ENCODE results near the gene CLIP4. TPM values are rescaled to one million over a fixed set of nuclear protein-coding genes. Genes with fewer than 3 reads are reported as not detected.
A peak's percentile ranks its signal among the peaks of the same experiment; 100 is the strongest.

Gene CLIP4
- total and polyA plus RNA-seq, 2 of the 13 experiments (the other 11 are each of a cell fraction or from before 2014, with no cell fraction given): 0.46 to 0.49 TPM

DNA sequence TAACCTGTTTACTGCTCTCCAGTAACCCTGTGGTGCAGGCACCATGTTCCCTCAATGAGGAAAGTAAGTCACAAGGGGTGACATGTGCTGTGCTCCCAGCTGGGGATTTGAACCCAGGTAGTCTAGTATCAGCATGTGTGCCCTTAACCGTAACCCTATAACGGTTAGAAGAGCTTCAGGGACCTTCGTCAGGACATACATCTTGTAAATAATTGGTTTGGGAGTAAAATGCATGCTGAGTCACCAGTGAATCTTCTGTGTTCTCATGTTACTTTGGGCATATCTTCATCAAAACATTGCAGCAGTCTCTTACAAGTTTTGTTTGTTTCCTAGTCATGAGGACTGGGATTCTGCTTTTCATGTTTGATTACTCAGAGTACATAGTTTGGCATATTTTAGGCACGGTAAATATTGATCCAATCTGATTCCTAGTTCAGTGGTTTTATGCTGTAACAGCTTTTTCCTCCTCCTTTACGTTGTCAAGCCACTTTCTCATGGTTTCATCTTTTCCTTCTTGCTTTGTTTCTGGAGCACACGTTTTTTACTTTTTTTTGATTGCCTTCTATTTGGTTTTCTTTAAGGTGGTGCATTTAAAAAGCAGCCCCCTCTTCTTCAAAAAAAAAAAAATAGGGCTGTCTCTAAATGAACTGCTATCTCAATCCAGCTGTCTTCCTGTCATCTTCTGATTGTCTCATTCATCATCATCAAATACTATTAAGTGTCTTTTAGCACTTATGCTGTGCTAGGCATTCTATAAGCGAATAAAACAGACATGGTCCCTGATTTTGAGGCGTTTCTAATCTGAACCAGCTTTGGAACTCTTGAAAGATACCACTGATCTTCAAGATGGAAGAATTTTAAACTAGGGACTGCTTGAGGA, 50.4 kb downstream of the CLIP4 start:
- Histone ChIP-seq H3K4me1 (ENCODE audit: insufficient read depth, low read length) (peaks cover 16% of the 10 kb centered on the region), H3K4me2 (ENCODE audit: low read depth, low read length) (peak overlapping the region; percentile 54; the same call in 1 of the 2 replicates), H3K27me3 (ENCODE audit: control insufficient read depth in 1 of 2, insufficient read depth in 2 of 2, low read length in 2 of 2) (no peaks in the 10 kb centered on the region), H3K27ac (ENCODE audit: extremely low read length, insufficient read depth, low read length) (no peak overlapping the region), H3K36me3 (replicated peaks in 1 of 2; ENCODE audit: control insufficient read depth in 1 of 2, insufficient read depth in 2 of 2, low read length in 2 of 2) (no peaks in the 10 kb centered on the region), H3K9ac (ENCODE audit: insufficient read depth, low read depth, low read length) (no peak overlapping the region), H3K4me3 (replicated peaks in 1 of 3; ENCODE audit: insufficient read depth in 1 of 3, low read depth in 2 of 3, low read length in 3 of 3) (no peak overlapping the region), H3K79me2 (ENCODE audit: insufficient read depth, low read length) (no peaks in the 10 kb centered on the region), H4K20me1 (ENCODE audit: insufficient read depth, low read length) (no peaks in the 10 kb centered on the region), H2AFZ (ENCODE audit: low read length) (no peak overlapping the region), H3K9me3 (ENCODE audit: low read length) (no peaks in the 10 kb centered on the region)
- intact Hi-C loops (cut with micrococcal nuclease; ENCODE audit: unreplicated experiment) (no loop called here), in situ Hi-C loops (cut with HindIII; ENCODE audit: extremely low pct_ligation_motif_present, low pct_unique_long_range_greater_than_20kb) (no loop called here)
- CTCF ChIA-PET (ENCODE audit: low intra/inter-chr PET ratio, low total read pairs): no interaction called here
- POLR2A ChIA-PET: no interaction called here
- ATAC-seq (peak; percentile 86), DNase-seq (ENCODE audit: low spot score) (peak; percentile 84), FAIRE-seq (no peak)
- WGBS (ENCODE audit: low lambda C conversion rate): 2% methylated on average over 8 of the region's 8 CpGs
- BruUV-seq (replicated peaks): no TSS peak
- TF ChIP-seq, protein P1, sequence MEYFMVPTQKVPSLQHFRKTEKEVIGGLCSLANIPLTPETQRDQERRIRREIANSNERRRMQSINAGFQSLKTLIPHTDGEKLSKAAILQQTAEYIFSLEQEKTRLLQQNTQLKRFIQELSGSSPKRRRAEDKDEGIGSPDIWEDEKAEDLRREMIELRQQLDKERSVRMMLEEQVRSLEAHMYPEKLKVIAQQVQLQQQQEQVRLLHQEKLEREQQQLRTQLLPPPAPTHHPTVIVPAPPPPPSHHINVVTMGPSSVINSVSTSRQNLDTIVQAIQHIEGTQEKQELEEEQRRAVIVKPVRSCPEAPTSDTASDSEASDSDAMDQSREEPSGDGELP (IDR thresholded peaks at IDR 0.05; ENCODE audit: borderline replicate concordance, low read depth): peak; percentile 8; the same call in 1 of the 2 replicates
- 0 out of 2 replicates have a peak, but pooled peaks have one; percentile 58 for TF ChIP-seq RXRB (CRISPR knock-in tag; IDR thresholded peaks at IDR 0.05; ENCODE audit: borderline replicate concordance)
- peak; percentile 30; the same call in 1 of the 2 replicates for TF ChIP-seq TARDBP (CRISPR knock-in tag; IDR thresholded peaks at IDR 0.05)
- TF ChIP-seq FOSL2 (CRISPR knock-in tag; IDR thresholded peaks at IDR 0.05): peak; percentile 95
- TF ChIP-seq YY1 (IDR thresholded peaks at IDR 0.05; ENCODE audit: insufficient read depth, insufficient replicate concordance, low read depth, low read length): no peak
- TF ChIP-seq, protein P2, sequence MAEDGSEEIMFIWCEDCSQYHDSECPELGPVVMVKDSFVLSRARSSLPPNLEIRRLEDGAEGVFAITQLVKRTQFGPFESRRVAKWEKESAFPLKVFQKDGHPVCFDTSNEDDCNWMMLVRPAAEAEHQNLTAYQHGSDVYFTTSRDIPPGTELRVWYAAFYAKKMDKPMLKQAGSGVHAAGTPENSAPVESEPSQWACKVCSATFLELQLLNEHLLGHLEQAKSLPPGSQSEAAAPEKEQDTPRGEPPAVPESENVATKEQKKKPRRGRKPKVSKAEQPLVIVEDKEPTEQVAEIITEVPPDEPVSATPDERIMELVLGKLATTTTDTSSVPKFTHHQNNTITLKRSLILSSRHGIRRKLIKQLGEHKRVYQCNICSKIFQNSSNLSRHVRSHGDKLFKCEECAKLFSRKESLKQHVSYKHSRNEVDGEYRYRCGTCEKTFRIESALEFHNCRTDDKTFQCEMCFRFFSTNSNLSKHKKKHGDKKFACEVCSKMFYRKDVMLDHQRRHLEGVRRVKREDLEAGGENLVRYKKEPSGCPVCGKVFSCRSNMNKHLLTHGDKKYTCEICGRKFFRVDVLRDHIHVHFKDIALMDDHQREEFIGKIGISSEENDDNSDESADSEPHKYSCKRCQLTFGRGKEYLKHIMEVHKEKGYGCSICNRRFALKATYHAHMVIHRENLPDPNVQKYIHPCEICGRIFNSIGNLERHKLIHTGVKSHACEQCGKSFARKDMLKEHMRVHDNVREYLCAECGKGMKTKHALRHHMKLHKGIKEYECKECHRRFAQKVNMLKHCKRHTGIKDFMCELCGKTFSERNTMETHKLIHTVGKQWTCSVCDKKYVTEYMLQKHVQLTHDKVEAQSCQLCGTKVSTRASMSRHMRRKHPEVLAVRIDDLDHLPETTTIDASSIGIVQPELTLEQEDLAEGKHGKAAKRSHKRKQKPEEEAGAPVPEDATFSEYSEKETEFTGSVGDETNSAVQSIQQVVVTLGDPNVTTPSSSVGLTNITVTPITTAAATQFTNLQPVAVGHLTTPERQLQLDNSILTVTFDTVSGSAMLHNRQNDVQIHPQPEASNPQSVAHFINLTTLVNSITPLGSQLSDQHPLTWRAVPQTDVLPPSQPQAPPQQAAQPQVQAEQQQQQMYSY (CRISPR knock-in tag; IDR thresholded peaks at IDR 0.05): no peak
- TF ChIP-seq ZNF629 (CRISPR knock-in tag; conservative IDR thresholded peaks at IDR 0.05): no peak
- TF ChIP-seq ZNF446 (CRISPR knock-in tag; IDR thresholded peaks at IDR 0.05): no peak
- no peak for TF ChIP-seq ZNF326 (CRISPR knock-in tag; IDR thresholded peaks at IDR 0.05; ENCODE audit: borderline replicate concordance)
- peak; percentile 81 for TF ChIP-seq FOXP1 (IDR thresholded peaks at IDR 0.05)
- TF ChIP-seq FOXP1 (CRISPR knock-in tag; IDR thresholded peaks at IDR 0.05): peak; percentile 82
- TF ChIP-seq, protein P3, sequence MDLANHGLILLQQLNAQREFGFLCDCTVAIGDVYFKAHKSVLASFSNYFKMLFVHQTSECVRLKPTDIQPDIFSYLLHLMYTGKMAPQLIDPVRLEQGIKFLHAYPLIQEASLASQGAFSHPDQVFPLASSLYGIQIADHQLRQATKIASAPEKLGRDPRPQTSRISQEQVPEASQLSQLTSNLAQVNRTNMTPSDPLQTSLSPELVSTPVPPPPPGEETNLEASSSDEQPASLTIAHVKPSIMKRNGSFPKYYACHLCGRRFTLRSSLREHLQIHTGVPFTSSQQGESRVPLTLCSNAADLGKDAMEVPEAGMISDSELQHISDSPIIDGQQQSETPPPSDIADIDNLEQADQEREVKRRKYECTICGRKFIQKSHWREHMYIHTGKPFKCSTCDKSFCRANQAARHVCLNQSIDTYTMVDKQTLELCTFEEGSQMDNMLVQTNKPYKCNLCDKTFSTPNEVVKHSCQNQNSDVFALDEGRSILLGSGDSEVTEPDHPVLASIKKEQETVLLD (CRISPR knock-in tag; IDR thresholded peaks at IDR 0.05; ENCODE audit: low read depth): no peak
- TF ChIP-seq MIER3 (CRISPR knock-in tag; IDR thresholded peaks at IDR 0.05; ENCODE audit: borderline replicate concordance): no peak; the same call in 1 of the 2 replicates
- TF ChIP-seq GATAD2A (CRISPR knock-in tag; IDR thresholded peaks at IDR 0.05): peak; percentile 84
- TF ChIP-seq ZNF547 (CRISPR knock-in tag; IDR thresholded peaks at IDR 0.05): no peak
- TF ChIP-seq CBX1 (IDR thresholded peaks at IDR 0.05; ENCODE audit: low read depth): no peak
- TF ChIP-seq ZNF33A (CRISPR knock-in tag; IDR thresholded peaks at IDR 0.05; ENCODE audit: borderline replicate concordance): no peak
- TF ChIP-seq, protein P4, sequence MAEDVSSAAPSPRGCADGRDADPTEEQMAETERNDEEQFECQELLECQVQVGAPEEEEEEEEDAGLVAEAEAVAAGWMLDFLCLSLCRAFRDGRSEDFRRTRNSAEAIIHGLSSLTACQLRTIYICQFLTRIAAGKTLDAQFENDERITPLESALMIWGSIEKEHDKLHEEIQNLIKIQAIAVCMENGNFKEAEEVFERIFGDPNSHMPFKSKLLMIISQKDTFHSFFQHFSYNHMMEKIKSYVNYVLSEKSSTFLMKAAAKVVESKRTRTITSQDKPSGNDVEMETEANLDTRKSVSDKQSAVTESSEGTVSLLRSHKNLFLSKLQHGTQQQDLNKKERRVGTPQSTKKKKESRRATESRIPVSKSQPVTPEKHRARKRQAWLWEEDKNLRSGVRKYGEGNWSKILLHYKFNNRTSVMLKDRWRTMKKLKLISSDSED (CRISPR knock-in tag; IDR thresholded peaks at IDR 0.05): no peak
